Right ventricle myocardium inferior (tissue), 1 donor: ENCODE results near the gene AQP12B. TPM values are rescaled to one million over a fixed set of nuclear protein-coding genes. Genes with fewer than 3 reads are reported as not detected.
"Not testable (repeated sequence)": the region's sequence is repeated elsewhere in the genome, so short reads cannot be mapped to it uniquely, and the experiment has no call there.

Experiments
- ATAC-seq: fragments of 200-7000 bp; cut with Tn5 transposase; one replicate; pipeline ENCODE4 v1.9.1; 2020; ENCODE audit warnings: mild to moderate bottlenecking, moderate library complexity
- DNase-seq: peaks from one replicate; pipeline ENCODE4 v3.0.0; 2021; ENCODE audit errors: missing footprints
- intact Hi-C: fragments of 100-400 bp; cut with DNase I; formaldehyde crosslinking; loops from one replicate; pipeline ENCODE4 v1.11.0; 2022
- total RNA-seq: library from RNA; stranded (reverse); fragmentation: NEBNext Ultra II Directional; extraction: Animal tissue kit (Norgen Biotek cat#: 25700); gene quantifications from one replicate; pipeline ENCODE4 v1.2.1, GENCODE V29; 2021
- donor health status: DM: no; HTN: yes; CAD: no; lungs with severe emphysema.

AQP12B gene
- total RNA-seq, 1 donor from 2014 or later: not detected

GRCh38 chr2:240664622-240665021 lies 18.1 kb downstream of the AQP12B start:
- ATAC-seq (no peak), DNase-seq (no peak)
- intact Hi-C loops: no loop called here

GRCh38 chr2:240663546-240664190 lies 19.0 kb downstream of the AQP12B start:
- ATAC-seq (no peak), DNase-seq (no peak)
- intact Hi-C loops: no loop called here

GRCh38 chr2:240662681-240663080 lies 20.0 kb downstream of the AQP12B start:
- intact Hi-C loops: no loop called here
- ATAC-seq (no peak), DNase-seq (no peak)

GRCh38 chr2:240659883-240660282 lies 22.8 kb downstream of the AQP12B start:
- intact Hi-C loops, ATAC-seq, DNase-seq: not testable (repeated sequence)

GRCh38 chr2:240655931-240656886 lies 26.5 kb downstream of the AQP12B start:
- intact Hi-C loops: no loop called here
- ATAC-seq (no peak), DNase-seq (no peak)

GRCh38 chr2:240651185-240651584 lies 31.5 kb downstream of the AQP12B start:
- intact Hi-C loops: no loop called here
- DNase-seq (no peak), ATAC-seq (no peak)

GRCh38 chr2:240650254-240650965 lies 32.3 kb downstream of the AQP12B start:
- DNase-seq (no peak), ATAC-seq (no peak)
- intact Hi-C loops: no loop called here

- no peak for DNase-seq
- no peak for ATAC-seq
- intact Hi-C loops: no loop called here
Observed at GRCh38 chr2:240649331-240649730, 33.4 kb downstream of the AQP12B start.

GRCh38 chr2:240648650-240649275 lies 33.9 kb downstream of the AQP12B start:
- no peak for DNase-seq
- ATAC-seq: no peak
- intact Hi-C loops: no loop called here

- intact Hi-C loops: no loop called here
- ATAC-seq: no peak
- DNase-seq: no peak
Observed at GRCh38 chr2:240648155-240648649, 34.5 kb downstream of the AQP12B start.

GRCh38 chr2:240647503-240648154 lies 35.1 kb downstream of the AQP12B start:
- intact Hi-C loops: no loop called here
- ATAC-seq: no peak
- DNase-seq: no peak

- intact Hi-C loops: no loop called here
- no peak for DNase-seq
- ATAC-seq: no peak
Observed at GRCh38 chr2:240646900-240647502, 35.7 kb downstream of the AQP12B start.

GRCh38 chr2:240646176-240646899 lies 36.3 kb downstream of the AQP12B start:
- no peak for ATAC-seq
- peak; percentile 22 for DNase-seq
- intact Hi-C loops: no loop called here

GRCh38 chr2:240645801-240646175 lies 36.9 kb downstream of the AQP12B start:
- DNase-seq (no peak), ATAC-seq (no peak)
- intact Hi-C loops: no loop called here

- intact Hi-C loops: no loop called here
- DNase-seq (peak; percentile 21), ATAC-seq (no peak)
Observed at GRCh38 chr2:240645346-240645745, 37.3 kb downstream of the AQP12B start.

GRCh38 chr2:240644859-240645301 lies 37.8 kb downstream of the AQP12B start:
- ATAC-seq (no peak), DNase-seq (no peak)
- intact Hi-C loops: no loop called here

- no peak for ATAC-seq
- peak; percentile 37 for DNase-seq
- intact Hi-C loops: no loop called here
Observed at GRCh38 chr2:240644171-240644651, 38.5 kb downstream of the AQP12B start.
